ENCODE measurements around the gene MDFIC2.
"Not testable (repeated sequence)": the region's sequence is repeated elsewhere in the genome, so short reads cannot be mapped to it uniquely, and the experiment has no call there.

Gene MDFIC2

GRCh38 chr3:70261283-70261682 is 51.2 kb downstream of the MDFIC2 start:
- no peak for DNase-seq (ENCODE audit: low spot score)

GRCh38 chr3:70256566-70256965 is 55.9 kb downstream of the MDFIC2 start:
- no peak for DNase-seq (ENCODE audit: low spot score)

GRCh38 chr3:70250492-70250891 is 61.9 kb downstream of the MDFIC2 start:
- DNase-seq (ENCODE audit: low spot score): no peak

GRCh38 chr3:70249509-70250160 is 62.8 kb downstream of the MDFIC2 start:
- no peak for DNase-seq (ENCODE audit: low spot score)

GRCh38 chr3:70248856-70249255 is 63.6 kb downstream of the MDFIC2 start:
- no peak for DNase-seq (ENCODE audit: low spot score)

- no peak for DNase-seq (ENCODE audit: low spot score)
These were observed 64.5 kb downstream of the MDFIC2 start for GRCh38 chr3:70247955-70248354.

GRCh38 chr3:70245746-70246525 is 66.5 kb downstream of the MDFIC2 start:
- no peak for DNase-seq (ENCODE audit: low spot score)

GRCh38 chr3:70244422-70244821 is 68.0 kb downstream of the MDFIC2 start:
- no peak for DNase-seq (ENCODE audit: low spot score)

GRCh38 chr3:70242297-70242882 is 70.0 kb downstream of the MDFIC2 start:
- DNase-seq (ENCODE audit: low spot score): no peak

- no peak for DNase-seq (ENCODE audit: low spot score)
These were observed 78.6 kb downstream of the MDFIC2 start for GRCh38 chr3:70233812-70234211.

- peak; percentile 37 for DNase-seq (ENCODE audit: low spot score)
These were observed 79.3 kb downstream of the MDFIC2 start for GRCh38 chr3:70233112-70233511.

- DNase-seq (ENCODE audit: low spot score): peak; percentile 10
These were observed 81.2 kb downstream of the MDFIC2 start for GRCh38 chr3:70231266-70231701.

GRCh38 chr3:70227437-70227836 is 85.0 kb downstream of the MDFIC2 start:
- no peak for DNase-seq (ENCODE audit: low spot score)

GRCh38 chr3:70225146-70225545 is 87.3 kb downstream of the MDFIC2 start:
- no peak for DNase-seq (ENCODE audit: low spot score)

GRCh38 chr3:70224337-70224736 is 88.1 kb downstream of the MDFIC2 start:
- no peak for DNase-seq (ENCODE audit: low spot score)

GRCh38 chr3:70218471-70218870 is 94.0 kb downstream of the MDFIC2 start:
- no peak for DNase-seq (ENCODE audit: low spot score)

- not testable (repeated sequence) for DNase-seq (ENCODE audit: low spot score)
These were observed 101.2 kb downstream of the MDFIC2 start for GRCh38 chr3:70211274-70211673.

- DNase-seq (ENCODE audit: low spot score): no peak
These were observed 110.5 kb downstream of the MDFIC2 start for GRCh38 chr3:70201975-70202374.

- DNase-seq (ENCODE audit: low spot score): no peak
These were observed 122.5 kb downstream of the MDFIC2 start for GRCh38 chr3:70189884-70190473.

GRCh38 chr3:70186221-70186620 is 126.2 kb downstream of the MDFIC2 start:
- DNase-seq (ENCODE audit: low spot score): no peak

GRCh38 chr3:70185661-70186060 is 126.8 kb downstream of the MDFIC2 start:
- DNase-seq (ENCODE audit: low spot score): no peak

- no peak for DNase-seq (ENCODE audit: low spot score)
These were observed 128.5 kb downstream of the MDFIC2 start for GRCh38 chr3:70183781-70184504.

Measured in SK-N-DZ (cell line).